ENCODE measurements around the gene TIMM29. TPM values are rescaled to one million over a fixed set of nuclear protein-coding genes. Genes with fewer than 3 reads are reported as not detected.

Gene TIMM29
- total and polyA plus RNA-seq, 2 of the 13 experiments (the other 11 are each of a cell fraction or from before 2014, with no cell fraction given): 7.1 to 33.8 TPM

DNA sequence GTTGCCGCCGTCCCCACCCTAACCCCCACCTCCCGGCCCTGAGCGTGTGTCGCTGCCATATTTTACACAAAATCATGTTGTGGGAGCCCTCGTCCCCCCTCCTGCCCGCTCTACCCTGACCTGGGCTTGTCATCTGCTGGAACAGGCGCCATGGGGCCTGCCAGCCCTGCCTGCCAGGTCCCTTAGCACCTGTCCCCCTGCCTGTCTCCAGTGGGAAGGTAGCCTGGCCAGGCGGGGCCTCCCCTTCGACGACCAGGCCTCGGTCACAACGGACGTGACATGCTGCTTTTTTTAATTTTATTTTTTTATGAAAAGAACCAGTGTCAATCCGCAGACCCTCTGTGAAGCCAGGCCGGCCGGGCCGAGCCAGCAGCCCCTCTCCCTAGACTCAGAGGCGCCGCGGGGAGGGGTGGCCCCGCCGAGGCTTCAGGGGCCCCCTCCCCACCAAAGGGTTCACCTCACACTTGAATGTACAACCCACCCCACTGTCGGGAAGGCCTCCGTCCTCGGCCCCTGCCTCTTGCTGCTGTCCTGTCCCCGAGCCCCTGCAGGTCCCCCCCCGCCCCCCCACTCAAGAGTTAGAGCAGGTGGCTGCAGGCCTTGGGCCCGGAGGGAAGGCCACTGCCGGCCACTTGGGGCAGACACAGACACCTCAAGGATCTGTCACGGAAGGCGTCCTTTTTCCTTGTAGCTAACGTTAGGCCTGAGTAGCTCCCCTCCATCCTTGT lies 6.5 kb upstream of the TIMM29 start (continued):
- TF ChIP-seq RBFOX2 (IDR thresholded peaks at IDR 0.05; ENCODE audit: low read depth, low read length) (peak; percentile 48), ZNF343 (CRISPR knock-in tag; IDR thresholded peaks at IDR 0.05) (no peak), CAMTA2 (CRISPR knock-in tag; IDR thresholded peaks at IDR 0.05; ENCODE audit: borderline replicate concordance) (no peak), POLR2A (IDR thresholded peaks at IDR 0.05; ENCODE audit: insufficient read depth in 1 of 2, low read depth in 2 of 2, low read length in 2 of 2) (peak in 1 of 2 experiments; percentile 24; a peak in 1 of 4 replicates), NBN (conservative IDR thresholded peaks at IDR 0.05) (no peak), ZNF282 (IDR thresholded peaks at IDR 0.05; ENCODE audit: partially characterized antibody) (no peak), JUNB (CRISPR knock-in tag; IDR thresholded peaks at IDR 0.05; ENCODE audit: borderline replicate concordance) (no peak), POLR2G (IDR thresholded peaks at IDR 0.05; ENCODE audit: low read depth, low read length) (0 out of 2 replicates have a peak, but pooled peaks have one; percentile 44), AGO1 (IDR thresholded peaks at IDR 0.05; ENCODE audit: low read depth, low read length, poor library complexity, severe bottlenecking) (peak; percentile 63), SAFB2 (CRISPR knock-in tag; IDR thresholded peaks at IDR 0.05; ENCODE audit: borderline replicate concordance, low read depth) (no peak), ZNF841 (CRISPR knock-in tag; IDR thresholded peaks at IDR 0.05; ENCODE audit: borderline replicate concordance) (no peak), MED1 (CRISPR knock-in tag; IDR thresholded peaks at IDR 0.05) (no peak), PHF5A (CRISPR knock-in tag; IDR thresholded peaks at IDR 0.05; ENCODE audit: low read depth, unreplicated experiment) (no peak), AGO2 (optimal IDR thresholded peaks at IDR 0.05; ENCODE audit: low read depth, low read length) (peak; percentile 66), AKAP8 (CRISPR knock-in tag; IDR thresholded peaks at IDR 0.05) (no peak), MEIS1 (CRISPR knock-in tag; IDR thresholded peaks at IDR 0.05; ENCODE audit: borderline replicate concordance) (no peak), ARID2 (CRISPR knock-in tag; IDR thresholded peaks at IDR 0.05; ENCODE audit: borderline replicate concordance) (no peak), MTF2 (CRISPR knock-in tag; IDR thresholded peaks at IDR 0.05; ENCODE audit: borderline replicate concordance) (no peak), SOX5 (CRISPR knock-in tag; IDR thresholded peaks at IDR 0.05; ENCODE audit: borderline replicate concordance) (no peak), TCF7L2 (IDR thresholded peaks at IDR 0.05; ENCODE audit: low read depth, low read length) (no peak), MTA1 (CRISPR knock-in tag; IDR thresholded peaks at IDR 0.05; ENCODE audit: borderline replicate concordance) (no peak)
- TF ChIP-seq, protein P1, sequence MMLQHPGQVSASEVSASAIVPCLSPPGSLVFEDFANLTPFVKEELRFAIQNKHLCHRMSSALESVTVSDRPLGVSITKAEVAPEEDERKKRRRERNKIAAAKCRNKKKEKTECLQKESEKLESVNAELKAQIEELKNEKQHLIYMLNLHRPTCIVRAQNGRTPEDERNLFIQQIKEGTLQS (CRISPR knock-in tag; IDR thresholded peaks at IDR 0.05): no peak
- TF ChIP-seq, protein P2, sequence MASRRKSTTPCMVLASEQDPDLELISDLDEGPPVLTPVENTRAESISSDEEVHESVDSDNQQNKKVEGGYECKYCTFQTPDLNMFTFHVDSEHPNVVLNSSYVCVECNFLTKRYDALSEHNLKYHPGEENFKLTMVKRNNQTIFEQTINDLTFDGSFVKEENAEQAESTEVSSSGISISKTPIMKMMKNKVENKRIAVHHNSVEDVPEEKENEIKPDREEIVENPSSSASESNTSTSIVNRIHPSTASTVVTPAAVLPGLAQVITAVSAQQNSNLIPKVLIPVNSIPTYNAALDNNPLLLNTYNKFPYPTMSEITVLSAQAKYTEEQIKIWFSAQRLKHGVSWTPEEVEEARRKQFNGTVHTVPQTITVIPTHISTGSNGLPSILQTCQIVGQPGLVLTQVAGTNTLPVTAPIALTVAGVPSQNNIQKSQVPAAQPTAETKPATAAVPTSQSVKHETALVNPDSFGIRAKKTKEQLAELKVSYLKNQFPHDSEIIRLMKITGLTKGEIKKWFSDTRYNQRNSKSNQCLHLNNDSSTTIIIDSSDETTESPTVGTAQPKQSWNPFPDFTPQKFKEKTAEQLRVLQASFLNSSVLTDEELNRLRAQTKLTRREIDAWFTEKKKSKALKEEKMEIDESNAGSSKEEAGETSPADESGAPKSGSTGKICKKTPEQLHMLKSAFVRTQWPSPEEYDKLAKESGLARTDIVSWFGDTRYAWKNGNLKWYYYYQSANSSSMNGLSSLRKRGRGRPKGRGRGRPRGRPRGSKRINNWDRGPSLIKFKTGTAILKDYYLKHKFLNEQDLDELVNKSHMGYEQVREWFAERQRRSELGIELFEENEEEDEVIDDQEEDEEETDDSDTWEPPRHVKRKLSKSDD (CRISPR knock-in tag; IDR thresholded peaks at IDR 0.05; ENCODE audit: low read depth): no peak

Data from HepG2 (cell line).